K562 (cell line): Measurements from ENCODE around the gene DYRK1A. TPM values are rescaled to one million over a fixed set of nuclear protein-coding genes. Genes with fewer than 3 reads are reported as not detected.

ENCODE experiments used
- ATF7 ChIP-seq: fragments of 450-650 bp; IDR thresholded peaks from 2 replicates; pipeline ENCODE4 v1.7.1; 2014; ENCODE audit warnings: mild to moderate bottlenecking, moderate library complexity
- EGR1 ChIP-seq: fragments of 450-650 bp; conservative IDR thresholded peaks from 2 replicates; pipeline ENCODE4 v1.6.1; 2017; ENCODE audit warnings: mild to moderate bottlenecking
- ELF1 ChIP-seq: fragments of 200-800 bp; sonication (Bioruptor generic); IDR thresholded peaks from 2 replicates; pipeline ENCODE4 v1.6.1; 2016; ENCODE audit warnings: missing genetic modification characterization, missing compliant biosample characterization
- HNRNPUL1 ChIP-seq: fragments of 200-400 bp; formaldehyde crosslinking; IDR thresholded peaks from 2 replicates; pipeline ENCODE4 v1.6.1; 2017; ENCODE audit warnings: low read length
- NCOA2 ChIP-seq, 2 experiments: fragments of 450-650 bp; IDR thresholded peaks; 2 replicates each; pipeline ENCODE4 v1.6.1; 2018; ENCODE audit warnings: mild to moderate bottlenecking in 2 of 2, moderate library complexity in 1 of 2; ENCODE audit not compliant: partially characterized antibody in 2 of 2
- ZNF232 ChIP-seq: sonication (generic); formaldehyde crosslinking; IDR thresholded peaks from 2 replicates; pipeline ENCODE4 v1.8.0; 2022; ENCODE audit warnings: mild to moderate bottlenecking, missing genetic modification reagents
- ZNF274 ChIP-seq: IDR thresholded peaks from 2 replicates; pipeline ENCODE4 v1.6.1; 2011; ENCODE audit warnings: low read depth, mild to moderate bottlenecking, low read length, moderate library complexity, borderline replicate concordance
- ZNF311 ChIP-seq: fragments of 250-450 bp; sonication (Bioruptor Pico); IDR thresholded peaks from 2 replicates; pipeline ENCODE4 v1.4.0; 2020; ENCODE audit warnings: mild to moderate bottlenecking, moderate library complexity
- ZNF347 ChIP-seq: fragments of 450-650 bp; formaldehyde crosslinking; IDR thresholded peaks from 2 replicates; pipeline ENCODE4 v1.4.0; 2020; ENCODE audit warnings: low read depth, mild to moderate bottlenecking, moderate library complexity
- ZNF445 ChIP-seq: fragments of 250-450 bp; sonication (Bioruptor Pico); IDR thresholded peaks from 2 replicates; pipeline ENCODE4 v1.4.0; 2020; ENCODE audit warnings: low read depth, mild to moderate bottlenecking, moderate library complexity
- polyA plus RNA-seq, 8 experiments: library from polyadenylated mRNA; depleted of rRNA in 4 of 8; stranded (reverse) in 5 of 8; unstranded in 3 of 8; fragments of >200 nt; fragmentation: Nextera tagmentation in 2 of 8; fragmentation: Illumina TruSeq in 1 of 8; extraction: Ambion mirVana in 2 of 8; extraction: Trizol in 1 of 8; gene quantifications; 2 replicates each; pipeline versions ENCODE4 v1.2.1 to v1.2.3, GENCODE V29; 2011 to 2014; ENCODE audit warnings: inconsistent platforms in 1 of 8, missing spikeins in 1 of 8
- total RNA-seq, 7 experiments: library from RNA; depleted of rRNA in 6 of 7; stranded (reverse); fragments of >200 nt in 6 of 7; fragmentation: Illumina TruSeq in 2 of 7; extraction: Trizol in 2 of 7; gene quantifications; 2 replicates each; pipeline versions ENCODE4 v1.2.1 to v1.2.3, GENCODE V29; 2011 to 2021; ENCODE audit warnings: low replicate concordance in 1 of 7
- TF ChIP-seq, protein P1 (sequence below): fragments of 250-450 bp; sonication (Bioruptor Pico); IDR thresholded peaks from 2 replicates; pipeline ENCODE4 v1.5.0; 2020; ENCODE audit warnings: mild to moderate bottlenecking, borderline replicate concordance
- TF ChIP-seq, protein P2 (sequence below): sonication (generic); formaldehyde crosslinking; IDR thresholded peaks from 2 replicates; pipeline ENCODE4 v1.5.0; 2020; ENCODE audit warnings: missing genetic modification reagents
- TF ChIP-seq, protein P3 (sequence below): fragments of 450-650 bp; IDR thresholded peaks from 2 replicates; pipeline ENCODE4 v1.7.1; 2018; ENCODE audit warnings: mild to moderate bottlenecking, low read depth; ENCODE audit not compliant: partially characterized antibody
- TF ChIP-seq, protein P4 (sequence below): fragments of 450-650 bp; IDR thresholded peaks from 2 replicates; pipeline ENCODE4 v1.6.1; 2016; ENCODE audit warnings: low read depth

Gene DYRK1A
- total and polyA plus RNA-seq, 9 of the 15 experiments (the other 6 are each of a cell fraction or from before 2014, with no cell fraction given) = 3.7 to 64.8 (median 42.3) TPM

DNA sequence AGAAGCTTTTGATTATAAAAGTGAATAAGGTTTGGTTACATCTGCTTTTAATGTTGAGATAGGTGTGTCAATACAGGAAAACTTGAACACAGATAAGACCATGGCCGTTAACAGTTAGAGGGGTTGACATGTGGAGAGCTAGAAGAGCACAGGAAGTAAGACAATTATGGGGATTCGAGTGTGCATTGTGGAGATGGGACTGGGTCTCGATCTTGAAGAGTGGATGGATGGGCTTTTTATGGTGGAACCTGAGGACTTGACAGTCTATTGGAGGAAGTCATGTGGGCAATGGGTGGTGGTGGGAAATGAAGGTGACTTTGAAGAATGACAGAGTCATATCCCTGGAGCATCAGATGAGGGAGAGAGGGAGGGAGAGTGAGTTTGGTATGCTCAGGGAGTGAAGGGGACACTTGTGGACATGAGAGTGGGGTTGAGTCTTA lies 12.1 kb downstream of the DYRK1A start (continued):
- TF ChIP-seq, protein P1, sequence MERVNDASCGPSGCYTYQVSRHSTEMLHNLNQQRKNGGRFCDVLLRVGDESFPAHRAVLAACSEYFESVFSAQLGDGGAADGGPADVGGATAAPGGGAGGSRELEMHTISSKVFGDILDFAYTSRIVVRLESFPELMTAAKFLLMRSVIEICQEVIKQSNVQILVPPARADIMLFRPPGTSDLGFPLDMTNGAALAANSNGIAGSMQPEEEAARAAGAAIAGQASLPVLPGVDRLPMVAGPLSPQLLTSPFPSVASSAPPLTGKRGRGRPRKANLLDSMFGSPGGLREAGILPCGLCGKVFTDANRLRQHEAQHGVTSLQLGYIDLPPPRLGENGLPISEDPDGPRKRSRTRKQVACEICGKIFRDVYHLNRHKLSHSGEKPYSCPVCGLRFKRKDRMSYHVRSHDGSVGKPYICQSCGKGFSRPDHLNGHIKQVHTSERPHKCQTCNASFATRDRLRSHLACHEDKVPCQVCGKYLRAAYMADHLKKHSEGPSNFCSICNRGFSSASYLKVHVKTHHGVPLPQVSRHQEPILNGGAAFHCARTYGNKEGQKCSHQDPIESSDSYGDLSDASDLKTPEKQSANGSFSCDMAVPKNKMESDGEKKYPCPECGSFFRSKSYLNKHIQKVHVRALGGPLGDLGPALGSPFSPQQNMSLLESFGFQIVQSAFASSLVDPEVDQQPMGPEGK (CRISPR knock-in tag) = no peak
- no peak for TF ChIP-seq ATF7
- TF ChIP-seq NCOA2 (IDR thresholded peaks at IDR 0.05; ENCODE audit: partially characterized antibody in 2 of 2) = no peak
- TF ChIP-seq EGR1 = no peak
- no peak for TF ChIP-seq ZNF347
- TF ChIP-seq, protein P2, sequence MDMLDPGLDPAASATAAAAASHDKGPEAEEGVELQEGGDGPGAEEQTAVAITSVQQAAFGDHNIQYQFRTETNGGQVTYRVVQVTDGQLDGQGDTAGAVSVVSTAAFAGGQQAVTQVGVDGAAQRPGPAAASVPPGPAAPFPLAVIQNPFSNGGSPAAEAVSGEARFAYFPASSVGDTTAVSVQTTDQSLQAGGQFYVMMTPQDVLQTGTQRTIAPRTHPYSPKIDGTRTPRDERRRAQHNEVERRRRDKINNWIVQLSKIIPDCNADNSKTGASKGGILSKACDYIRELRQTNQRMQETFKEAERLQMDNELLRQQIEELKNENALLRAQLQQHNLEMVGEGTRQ (CRISPR knock-in tag) = peak; percentile 44
- peak; percentile 42; the same call in 1 of the 2 replicates for TF ChIP-seq ELF1 (tag)
- TF ChIP-seq, protein P3, sequence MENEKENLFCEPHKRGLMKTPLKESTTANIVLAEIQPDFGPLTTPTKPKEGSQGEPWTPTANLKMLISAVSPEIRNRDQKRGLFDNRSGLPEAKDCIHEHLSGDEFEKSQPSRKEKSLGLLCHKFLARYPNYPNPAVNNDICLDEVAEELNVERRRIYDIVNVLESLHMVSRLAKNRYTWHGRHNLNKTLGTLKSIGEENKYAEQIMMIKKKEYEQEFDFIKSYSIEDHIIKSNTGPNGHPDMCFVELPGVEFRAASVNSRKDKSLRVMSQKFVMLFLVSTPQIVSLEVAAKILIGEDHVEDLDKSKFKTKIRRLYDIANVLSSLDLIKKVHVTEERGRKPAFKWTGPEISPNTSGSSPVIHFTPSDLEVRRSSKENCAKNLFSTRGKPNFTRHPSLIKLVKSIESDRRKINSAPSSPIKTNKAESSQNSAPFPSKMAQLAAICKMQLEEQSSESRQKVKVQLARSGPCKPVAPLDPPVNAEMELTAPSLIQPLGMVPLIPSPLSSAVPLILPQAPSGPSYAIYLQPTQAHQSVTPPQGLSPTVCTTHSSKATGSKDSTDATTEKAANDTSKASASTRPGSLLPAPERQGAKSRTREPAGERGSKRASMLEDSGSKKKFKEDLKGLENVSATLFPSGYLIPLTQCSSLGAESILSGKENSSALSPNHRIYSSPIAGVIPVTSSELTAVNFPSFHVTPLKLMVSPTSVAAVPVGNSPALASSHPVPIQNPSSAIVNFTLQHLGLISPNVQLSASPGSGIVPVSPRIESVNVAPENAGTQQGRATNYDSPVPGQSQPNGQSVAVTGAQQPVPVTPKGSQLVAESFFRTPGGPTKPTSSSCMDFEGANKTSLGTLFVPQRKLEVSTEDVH = peak; percentile 27
- TF ChIP-seq HNRNPUL1 = no peak
- TF ChIP-seq ZNF445 (CRISPR knock-in tag) = no peak
- TF ChIP-seq, protein P4, sequence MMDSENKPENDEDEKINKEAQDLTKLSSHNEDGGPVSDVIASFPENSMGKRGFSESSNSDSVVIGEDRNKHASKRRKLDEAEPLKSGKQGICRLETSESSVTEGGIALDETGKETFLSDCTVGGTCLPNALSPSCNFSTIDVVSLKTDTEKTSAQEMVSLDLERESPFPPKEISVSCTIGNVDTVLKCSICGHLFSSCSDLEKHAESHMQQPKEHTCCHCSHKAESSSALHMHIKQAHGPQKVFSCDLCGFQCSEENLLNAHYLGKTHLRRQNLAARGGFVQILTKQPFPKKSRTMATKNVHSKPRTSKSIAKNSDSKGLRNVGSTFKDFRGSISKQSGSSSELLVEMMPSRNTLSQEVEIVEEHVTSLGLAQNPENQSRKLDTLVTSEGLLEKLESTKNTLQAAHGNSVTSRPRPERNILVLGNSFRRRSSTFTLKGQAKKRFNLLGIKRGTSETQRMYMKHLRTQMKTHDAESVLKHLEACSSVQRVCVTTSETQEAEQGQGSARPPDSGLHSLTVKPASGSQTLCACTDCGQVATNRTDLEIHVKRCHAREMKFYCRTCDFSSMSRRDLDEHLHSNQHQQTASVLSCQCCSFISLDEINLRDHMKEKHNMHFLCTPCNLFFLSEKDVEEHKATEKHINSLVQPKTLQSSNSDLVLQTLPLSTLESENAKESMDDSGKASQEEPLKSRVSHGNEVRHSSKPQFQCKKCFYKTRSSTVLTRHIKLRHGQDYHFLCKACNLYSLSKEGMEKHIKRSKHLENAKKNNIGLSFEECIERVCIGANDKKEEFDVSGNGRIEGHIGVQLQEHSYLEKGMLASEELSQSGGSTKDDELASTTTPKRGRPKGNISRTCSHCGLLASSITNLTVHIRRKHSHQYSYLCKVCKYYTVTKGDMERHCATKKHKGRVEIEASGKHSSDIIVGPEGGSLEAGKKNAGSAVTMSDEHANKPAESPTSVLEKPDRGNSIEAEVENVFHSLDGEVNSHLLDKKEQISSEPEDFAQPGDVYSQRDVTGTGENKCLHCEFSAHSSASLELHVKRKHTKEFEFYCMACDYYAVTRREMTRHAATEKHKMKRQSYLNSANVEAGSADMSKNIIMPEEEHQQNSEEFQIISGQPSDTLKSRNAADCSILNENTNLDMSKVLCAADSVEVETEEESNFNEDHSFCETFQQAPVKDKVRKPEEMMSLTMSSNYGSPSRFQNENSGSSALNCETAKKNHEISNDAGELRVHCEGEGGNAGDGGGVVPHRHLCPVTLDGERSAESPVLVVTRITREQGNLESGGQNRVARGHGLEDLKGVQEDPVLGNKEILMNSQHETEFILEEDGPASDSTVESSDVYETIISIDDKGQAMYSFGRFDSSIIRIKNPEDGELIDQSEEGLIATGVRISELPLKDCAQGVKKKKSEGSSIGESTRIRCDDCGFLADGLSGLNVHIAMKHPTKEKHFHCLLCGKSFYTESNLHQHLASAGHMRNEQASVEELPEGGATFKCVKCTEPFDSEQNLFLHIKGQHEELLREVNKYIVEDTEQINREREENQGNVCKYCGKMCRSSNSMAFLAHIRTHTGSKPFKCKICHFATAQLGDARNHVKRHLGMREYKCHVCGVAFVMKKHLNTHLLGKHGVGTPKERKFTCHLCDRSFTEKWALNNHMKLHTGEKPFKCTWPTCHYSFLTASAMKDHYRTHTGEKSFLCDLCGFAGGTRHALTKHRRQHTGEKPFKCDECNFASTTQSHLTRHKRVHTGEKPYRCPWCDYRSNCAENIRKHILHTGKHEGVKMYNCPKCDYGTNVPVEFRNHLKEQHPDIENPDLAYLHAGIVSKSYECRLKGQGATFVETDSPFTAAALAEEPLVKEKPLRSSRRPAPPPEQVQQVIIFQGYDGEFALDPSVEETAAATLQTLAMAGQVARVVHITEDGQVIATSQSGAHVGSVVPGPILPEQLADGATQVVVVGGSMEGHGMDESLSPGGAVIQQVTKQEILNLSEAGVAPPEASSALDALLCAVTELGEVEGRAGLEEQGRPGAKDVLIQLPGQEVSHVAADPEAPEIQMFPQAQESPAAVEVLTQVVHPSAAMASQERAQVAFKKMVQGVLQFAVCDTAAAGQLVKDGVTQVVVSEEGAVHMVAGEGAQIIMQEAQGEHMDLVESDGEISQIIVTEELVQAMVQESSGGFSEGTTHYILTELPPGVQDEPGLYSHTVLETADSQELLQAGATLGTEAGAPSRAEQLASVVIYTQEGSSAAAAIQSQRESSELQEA = no peak
- TF ChIP-seq ZNF232 = no peak
- no peak for TF ChIP-seq ZNF274
- no peak for TF ChIP-seq ZNF311 (CRISPR knock-in tag)
